Measurements from ENCODE around the gene ETFB.

ETFB gene

DNA sequence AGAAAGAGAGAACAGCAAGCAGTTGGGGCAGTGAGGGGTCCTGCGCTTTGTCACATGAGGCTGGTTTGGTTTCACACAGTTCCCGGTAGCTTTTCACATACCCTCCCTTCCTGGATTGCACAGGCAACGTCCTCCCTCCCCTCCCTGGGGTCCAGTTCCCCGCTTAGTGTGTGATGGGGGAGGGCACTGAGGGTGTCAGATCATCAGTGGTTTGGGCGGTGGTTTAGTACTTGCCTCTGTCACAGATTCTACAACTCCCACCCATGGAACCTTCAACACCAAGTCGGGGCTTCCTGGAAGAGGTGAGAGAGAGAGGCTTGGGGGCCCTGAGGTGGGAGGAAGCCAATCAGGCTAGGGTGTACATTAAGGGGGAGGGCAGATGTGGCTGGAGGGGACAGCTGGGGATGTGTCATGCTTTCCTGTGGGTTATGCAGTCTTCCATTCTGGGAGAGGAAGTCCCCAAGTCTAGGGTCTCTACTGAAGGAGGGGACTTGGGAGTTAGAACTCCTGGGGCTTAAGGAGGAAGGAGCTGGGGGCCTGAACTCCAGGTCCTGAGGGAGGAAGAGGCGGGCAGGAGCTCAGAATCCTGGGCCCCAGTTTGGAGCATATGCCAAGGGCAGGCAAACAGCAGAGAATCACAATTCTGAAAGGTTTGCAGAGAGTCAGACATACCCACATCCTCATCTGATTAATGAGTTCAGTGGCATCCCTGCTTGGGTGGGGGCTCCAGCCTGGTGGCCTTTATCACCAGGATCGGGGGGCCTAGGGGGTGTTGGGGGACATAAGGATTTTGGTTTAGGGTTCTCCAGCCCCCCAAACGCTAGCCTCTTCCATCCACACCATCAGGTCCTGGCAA is 6.7 kb upstream of the ETFB start, which contains the start of gene NKG7:
NKG7 (minus strand) TSS at position 6 of the 856 bp plus-strand sequence. CDS start 119 bp downstream, outside the sequence.
- Histone ChIP-seq H3K36me3 (ENCODE audit: control insufficient read depth, insufficient read depth, low read length) (no peaks in the 10 kb centered on the region), H3K4me1 (ENCODE audit: control insufficient read depth, insufficient read depth, low read length, poor library complexity, severe bottlenecking) (peaks cover 12% of the 10 kb centered on the region), H3K9me3 (ENCODE audit: control insufficient read depth, low read length) (no peaks in the 10 kb centered on the region), H3K4me3 (ENCODE audit: extremely low read depth, insufficient read depth, low read length, poor library complexity, severe bottlenecking) (no peak within 1 kb of the TSS), H3K27ac (ENCODE audit: low read depth, low read length, severe bottlenecking) (no peak within 1 kb of the TSS)
- 80 to 89% methylated on average over 1 of the region's 9 CpGs for WGBS, 2 experiments (ENCODE audit: insufficient coverage in 2 of 2)

DNA sequence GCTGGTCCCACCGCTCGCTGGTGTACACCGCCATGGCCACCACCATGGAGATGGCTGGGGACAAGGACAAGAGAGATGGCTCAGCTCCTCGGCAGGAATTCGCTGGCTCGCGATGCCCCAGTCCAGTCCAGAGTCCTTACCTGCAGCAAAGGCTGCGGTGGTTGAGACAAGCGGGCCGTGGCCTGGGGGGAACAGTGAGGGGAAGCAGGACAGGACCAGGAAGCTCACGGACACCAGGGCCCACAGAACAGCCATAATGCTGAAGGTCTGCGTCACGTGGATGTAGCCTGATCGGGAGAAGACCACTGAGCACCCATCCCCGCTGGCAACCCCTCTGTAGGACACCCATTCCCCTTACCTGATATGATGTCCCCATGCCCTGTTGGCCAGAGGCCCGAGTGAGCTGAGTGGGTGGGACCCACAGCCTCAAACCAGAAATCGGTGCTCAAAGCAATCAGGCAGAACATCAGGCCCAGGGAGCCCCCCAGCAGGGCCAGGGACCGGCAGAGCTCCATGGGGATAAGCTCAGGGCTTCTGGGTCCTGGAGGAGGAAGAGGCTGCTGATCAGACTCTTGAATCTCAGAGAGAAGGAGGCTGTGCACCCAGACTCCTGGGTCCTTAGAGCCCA is 5.9 kb upstream of the ETFB start:
- H3K9me3 ChIP-seq (ENCODE audit: control insufficient read depth, low read length) = no peaks in the 10 kb centered on the region
- 93 to 97% methylated on average over 15 to 17 of the region's 18 CpGs for WGBS, 2 experiments (ENCODE audit: insufficient coverage in 2 of 2)
- H3K27ac ChIP-seq (ENCODE audit: low read depth, low read length, severe bottlenecking) = no peak overlapping the region
- no peaks in the 10 kb centered on the region for H3K36me3 ChIP-seq (ENCODE audit: control insufficient read depth, insufficient read depth, low read length)
- peaks cover 12% of the 10 kb centered on the region for H3K4me1 ChIP-seq (ENCODE audit: control insufficient read depth, insufficient read depth, low read length, poor library complexity, severe bottlenecking)
- H3K4me3 ChIP-seq (ENCODE audit: extremely low read depth, insufficient read depth, low read length, poor library complexity, severe bottlenecking) = no peak overlapping the region

DNA sequence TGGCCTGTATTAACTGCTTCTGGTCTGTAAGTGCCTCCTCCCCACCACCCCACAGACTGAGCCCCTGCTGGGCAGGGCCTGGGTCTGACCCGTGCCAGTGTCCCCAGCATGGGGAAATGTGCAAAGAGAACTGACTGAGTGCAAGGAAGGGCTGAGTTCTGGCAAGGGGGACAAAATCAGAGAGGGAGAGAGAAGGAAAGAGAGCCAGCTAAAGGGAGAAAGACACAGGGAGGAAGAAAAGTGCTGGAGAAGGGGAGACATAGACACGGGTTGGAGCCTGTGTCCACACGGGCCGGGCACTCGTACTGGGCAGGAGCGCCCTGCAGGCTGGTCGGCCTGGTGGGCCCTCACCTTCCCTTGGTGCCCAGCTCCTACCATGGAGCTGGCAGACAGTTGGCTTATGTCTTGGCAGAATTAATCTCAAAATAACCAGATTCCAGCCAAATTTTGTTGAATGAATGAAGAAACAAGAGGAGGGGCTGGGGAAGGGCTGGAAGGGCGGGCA is 5.0 kb upstream of the ETFB start:
- Histone ChIP-seq H3K27ac (ENCODE audit: low read depth, low read length, severe bottlenecking) (no peak overlapping the region), H3K36me3 (ENCODE audit: control insufficient read depth, insufficient read depth, low read length) (no peaks in the 10 kb centered on the region), H3K4me1 (ENCODE audit: control insufficient read depth, insufficient read depth, low read length, poor library complexity, severe bottlenecking) (peaks cover 12% of the 10 kb centered on the region), H3K4me3 (ENCODE audit: extremely low read depth, insufficient read depth, low read length, poor library complexity, severe bottlenecking) (no peak overlapping the region), H3K9me3 (ENCODE audit: control insufficient read depth, low read length) (no peaks in the 10 kb centered on the region)
- WGBS, 2 experiments (ENCODE audit: insufficient coverage in 2 of 2) = 86 to 94% methylated on average over 6 to 7 of the region's 8 CpGs

DNA sequence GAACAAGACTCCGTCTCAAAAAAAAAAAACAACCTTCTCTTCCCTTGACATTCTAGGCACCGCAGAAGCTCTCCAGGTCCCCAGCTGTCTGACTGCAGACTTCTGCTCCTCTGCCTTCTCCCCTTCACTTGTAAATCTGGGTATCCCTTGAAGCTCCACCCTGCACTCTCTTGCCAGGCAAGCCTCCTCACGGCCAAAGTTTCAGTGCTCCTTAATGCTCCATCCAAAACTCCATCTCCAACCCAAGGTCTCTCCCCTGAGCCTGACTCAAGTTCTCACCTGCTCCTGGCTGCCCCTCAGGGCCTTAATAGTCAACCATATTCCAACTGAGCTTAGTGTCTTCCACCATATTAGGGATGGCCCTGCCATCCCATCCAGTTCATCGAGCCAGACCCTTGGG is 4.0 kb upstream of the ETFB start:
- Histone ChIP-seq H3K27ac (ENCODE audit: low read depth, low read length, severe bottlenecking) (no peak overlapping the region), H3K9me3 (ENCODE audit: control insufficient read depth, low read length) (no peaks in the 10 kb centered on the region), H3K4me1 (ENCODE audit: control insufficient read depth, insufficient read depth, low read length, poor library complexity, severe bottlenecking) (peaks cover 17% of the 10 kb centered on the region), H3K36me3 (ENCODE audit: control insufficient read depth, insufficient read depth, low read length) (no peaks in the 10 kb centered on the region), H3K4me3 (ENCODE audit: extremely low read depth, insufficient read depth, low read length, poor library complexity, severe bottlenecking) (no peak overlapping the region)
- 88 to 92% methylated on average over 4 of the region's 4 CpGs for WGBS, 2 experiments (ENCODE audit: insufficient coverage in 2 of 2)

DNA sequence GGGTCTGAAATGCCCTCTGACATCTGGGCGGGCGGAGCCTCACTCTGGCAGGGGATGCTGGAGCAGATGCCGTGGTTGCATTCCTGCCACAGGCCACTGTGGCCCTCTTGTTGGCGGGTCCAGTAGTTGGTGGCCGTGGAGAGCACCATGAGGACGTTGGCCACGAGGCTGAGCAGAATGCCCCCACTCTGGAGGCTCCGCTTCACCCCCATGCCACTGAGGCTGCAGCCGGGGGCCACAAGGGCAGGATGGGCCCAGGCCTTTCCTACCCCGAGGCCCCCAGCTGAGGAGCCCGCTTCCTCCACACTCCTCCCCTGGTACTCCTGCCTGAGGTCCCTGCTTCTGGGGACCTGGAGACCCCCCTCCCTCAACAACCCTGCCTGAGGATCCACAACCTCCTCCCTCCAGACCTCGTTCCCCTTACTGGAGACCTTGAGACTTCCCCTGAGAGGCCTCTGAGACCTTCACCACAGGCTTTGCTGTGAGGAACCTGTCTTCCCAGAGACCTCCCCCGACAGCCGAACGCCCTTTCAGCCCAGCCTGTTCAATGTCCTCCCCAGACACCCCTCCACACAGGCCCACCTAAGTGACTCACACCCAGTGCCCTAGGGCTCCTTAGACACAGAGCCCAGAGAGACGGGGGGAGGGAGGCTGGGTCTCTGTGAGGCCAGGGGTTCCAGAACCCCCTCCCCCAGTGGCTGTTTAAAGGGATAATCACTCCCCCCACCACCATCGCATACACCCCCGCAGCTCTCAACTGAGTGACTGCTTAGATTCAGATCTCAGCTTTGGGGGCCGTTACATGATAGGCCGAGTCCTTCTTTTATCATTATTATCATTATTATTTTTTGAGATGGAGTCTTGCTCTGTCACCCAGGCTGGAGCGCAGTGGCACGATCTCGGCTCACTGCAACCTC is 2.4 kb upstream of the ETFB start, which contains the start of gene CLDND2:
CLDND2 (minus strand) TSS at position 638 of the 917 bp plus-strand sequence; CDS start at position 212, 426 bp downstream.
- 47 to 59% methylated on average over 11 to 12 of the region's 23 CpGs for WGBS, 2 experiments (ENCODE audit: insufficient coverage in 2 of 2)
- peaks cover 27% of the 10 kb centered on the region for H3K4me1 ChIP-seq (ENCODE audit: control insufficient read depth, insufficient read depth, low read length, poor library complexity, severe bottlenecking)
- peak within 1 kb of the TSS; percentile 91 for H3K27ac ChIP-seq (ENCODE audit: low read depth, low read length, severe bottlenecking)

DNA sequence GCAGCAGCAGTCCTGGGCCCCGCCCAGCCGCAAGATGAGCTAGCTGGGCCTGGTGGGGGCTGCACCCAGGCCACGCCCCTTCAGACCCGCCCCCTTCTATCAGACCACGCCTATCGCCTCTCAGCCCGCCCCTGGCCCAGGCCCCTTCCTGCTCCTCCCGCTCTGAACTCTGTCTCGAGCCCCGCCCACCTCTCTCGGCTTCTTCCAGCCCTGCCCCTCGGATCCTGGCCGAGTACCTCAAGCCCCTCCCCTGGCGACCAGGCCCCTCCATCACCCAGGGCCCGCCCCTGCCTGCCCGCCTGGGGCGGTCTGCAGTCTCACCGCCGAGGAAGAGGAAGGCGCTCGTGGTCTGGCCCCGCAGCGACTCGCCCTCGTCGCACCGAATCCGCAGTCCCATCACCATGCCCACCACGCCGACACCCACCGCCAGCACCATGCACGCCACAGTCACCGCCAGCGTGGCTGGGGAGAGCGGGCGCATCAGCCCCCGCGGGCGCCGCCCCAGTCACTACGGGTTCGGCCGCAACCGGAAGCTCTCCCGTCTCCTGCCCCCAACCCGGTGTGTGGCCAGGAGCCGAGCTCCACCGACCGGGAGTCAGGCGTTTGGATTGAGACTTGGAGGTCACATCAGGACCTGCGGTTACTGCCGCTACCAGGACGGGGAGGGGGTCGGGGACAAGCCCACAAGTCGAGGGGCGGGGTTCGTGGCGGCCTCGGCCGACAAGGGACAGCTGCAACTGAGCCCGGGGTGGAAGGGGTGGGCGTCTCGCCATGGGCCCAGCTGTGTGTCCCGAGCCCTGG is 1.6 kb upstream of the ETFB start:
- peaks cover 33% of the 10 kb centered on the region for H3K4me1 ChIP-seq (ENCODE audit: control insufficient read depth, insufficient read depth, low read length, poor library complexity, severe bottlenecking)
- H3K36me3 ChIP-seq (ENCODE audit: control insufficient read depth, insufficient read depth, low read length) = no peaks in the 10 kb centered on the region
- peak overlapping the region; percentile 96 for H3K4me3 ChIP-seq (ENCODE audit: extremely low read depth, insufficient read depth, low read length, poor library complexity, severe bottlenecking)
- H3K9me3 ChIP-seq (ENCODE audit: control insufficient read depth, low read length) = no peaks in the 10 kb centered on the region
- H3K27ac ChIP-seq (ENCODE audit: low read depth, low read length, severe bottlenecking) = peak overlapping the region; percentile 97
- 0 to 1% methylated on average over 51 to 54 of the region's 64 CpGs for WGBS, 2 experiments (ENCODE audit: insufficient coverage in 2 of 2)

More for the DNA sequence above, 2.4 kb upstream of the ETFB start, which contains the start of gene CLDND2:
- Histone ChIP-seq H3K36me3 (ENCODE audit: control insufficient read depth, insufficient read depth, low read length) (no peaks in the 10 kb centered on the region), H3K4me3 (ENCODE audit: extremely low read depth, insufficient read depth, low read length, poor library complexity, severe bottlenecking) (peak within 1 kb of the TSS; percentile 96), H3K9me3 (ENCODE audit: control insufficient read depth, low read length) (no peaks in the 10 kb centered on the region)

DNA sequence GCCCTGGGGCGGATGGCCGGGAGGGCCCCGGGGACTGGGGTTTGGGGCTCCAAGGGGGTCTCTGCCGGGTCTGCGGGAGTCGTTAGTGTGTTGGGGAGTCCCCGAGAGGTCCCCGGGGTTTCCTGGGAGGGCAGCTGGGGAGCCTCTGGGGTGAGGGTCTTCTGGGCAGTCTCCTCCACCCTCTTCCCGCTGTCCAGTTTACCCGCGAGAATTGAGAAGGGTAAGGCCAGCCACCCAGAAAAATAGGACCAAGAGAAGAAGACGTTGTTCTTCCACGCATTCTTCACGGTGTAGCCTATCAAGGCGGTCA is 1.0 kb upstream of the ETFB start:
- Histone ChIP-seq H3K27ac (ENCODE audit: low read depth, low read length, severe bottlenecking) (peak overlapping the region; percentile 97), H3K36me3 (ENCODE audit: control insufficient read depth, insufficient read depth, low read length) (no peaks in the 10 kb centered on the region)

DNA sequence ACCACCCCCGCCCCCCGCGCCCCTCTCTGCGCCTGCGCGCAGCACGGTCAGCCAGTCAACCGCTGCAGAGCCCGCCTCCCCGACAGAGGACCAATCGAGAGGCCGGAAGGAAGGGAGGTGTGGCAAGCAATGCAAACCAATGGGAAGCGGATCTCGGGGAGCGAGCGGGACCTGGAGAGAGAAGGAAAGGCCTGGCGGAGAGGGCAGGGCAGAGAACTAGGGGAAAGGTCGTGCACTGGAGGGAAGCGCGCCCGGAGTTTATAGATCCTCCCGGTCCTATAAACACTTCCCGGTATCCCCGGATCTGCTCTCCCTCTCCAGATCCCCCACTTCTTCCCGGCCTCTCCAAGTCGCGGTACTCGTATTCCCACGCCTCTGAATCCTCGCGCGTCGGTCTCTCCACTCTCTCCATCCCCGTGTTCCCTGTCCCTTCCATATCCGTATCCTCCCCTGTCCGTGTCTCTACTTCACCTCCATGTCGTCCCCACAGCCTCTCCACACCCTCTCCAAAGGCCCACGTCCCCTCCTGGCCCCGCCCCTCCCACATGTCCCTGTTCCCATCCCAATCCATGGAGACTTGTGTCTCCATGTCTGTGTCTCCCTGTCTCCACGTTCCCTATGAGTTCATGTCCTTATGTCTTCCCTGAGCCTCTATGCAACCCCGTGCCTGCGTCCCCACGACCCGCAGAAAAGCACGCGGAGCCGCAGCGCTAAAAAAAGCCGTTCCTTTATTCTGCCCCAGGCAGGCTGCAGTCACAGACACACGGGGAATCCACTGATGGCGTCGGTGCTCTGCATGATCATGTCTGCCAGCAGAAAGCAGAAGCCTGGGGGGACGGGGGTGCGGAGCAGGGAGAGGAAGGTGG is 434 bp upstream of the ETFB start:
- Histone ChIP-seq H3K9me3 (ENCODE audit: control insufficient read depth, low read length) (no peaks in the 10 kb centered on the region), H3K4me1 (ENCODE audit: control insufficient read depth, insufficient read depth, low read length, poor library complexity, severe bottlenecking) (peaks cover 36% of the 10 kb centered on the region), H3K27ac (ENCODE audit: low read depth, low read length, severe bottlenecking) (peak overlapping the region; percentile 97), H3K4me3 (ENCODE audit: extremely low read depth, insufficient read depth, low read length, poor library complexity, severe bottlenecking) (peak overlapping the region; percentile 96), H3K36me3 (ENCODE audit: control insufficient read depth, insufficient read depth, low read length) (no peaks in the 10 kb centered on the region)
- 0 to 1% methylated on average over 44 to 45 of the region's 54 CpGs for WGBS, 2 experiments (ENCODE audit: insufficient coverage in 2 of 2)

More for the DNA sequence above, 1.0 kb upstream of the ETFB start:
- WGBS, 2 experiments (ENCODE audit: insufficient coverage in 2 of 2) = 0% methylated on average over 8 to 10 of the region's 15 CpGs
- H3K4me1 ChIP-seq (ENCODE audit: control insufficient read depth, insufficient read depth, low read length, poor library complexity, severe bottlenecking) = peaks cover 36% of the 10 kb centered on the region
- no peaks in the 10 kb centered on the region for H3K9me3 ChIP-seq (ENCODE audit: control insufficient read depth, low read length)
- H3K4me3 ChIP-seq (ENCODE audit: extremely low read depth, insufficient read depth, low read length, poor library complexity, severe bottlenecking) = peak overlapping the region; percentile 96

DNA sequence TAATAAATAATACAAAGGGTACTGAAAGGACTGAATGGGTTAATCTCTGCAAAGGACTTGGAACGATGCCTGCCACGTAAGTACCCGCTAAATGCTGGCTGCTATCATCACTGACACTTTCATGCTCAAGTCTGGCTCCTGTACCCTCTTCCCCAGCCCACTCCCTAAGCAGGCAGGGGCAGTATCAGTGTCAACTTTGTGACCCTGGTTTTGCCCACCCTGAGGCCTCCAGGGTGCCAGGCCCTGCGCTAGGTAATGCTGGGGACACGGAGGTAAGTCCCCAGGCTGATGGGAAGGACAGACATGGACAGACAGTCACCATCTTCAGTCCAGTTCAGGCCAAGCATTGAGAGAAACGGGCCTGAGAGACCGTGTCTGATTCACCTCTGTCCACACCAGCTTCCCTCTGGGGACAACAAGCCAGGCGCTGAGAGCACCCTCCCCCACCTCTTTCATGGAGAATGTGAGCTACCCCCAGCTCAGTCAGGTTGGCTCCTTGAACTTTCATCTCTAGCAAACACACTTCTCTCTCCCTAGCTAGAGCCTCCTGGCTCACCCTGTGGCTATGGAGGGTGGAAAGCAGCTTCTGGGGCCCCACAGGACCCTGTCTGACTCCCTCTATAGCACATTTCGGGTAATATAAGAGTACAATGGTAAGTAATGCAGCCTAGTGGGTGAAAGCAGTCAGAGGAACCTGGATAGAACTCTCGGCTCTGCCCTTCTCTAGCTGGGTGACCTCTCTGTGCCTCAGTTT is 800 bp downstream of the ETFB start:
- H3K9me3 ChIP-seq (ENCODE audit: control insufficient read depth, low read length) = no peaks in the 10 kb centered on the region
- peak overlapping the region; percentile 72 for H3K27ac ChIP-seq (ENCODE audit: low read depth, low read length, severe bottlenecking)
- peak overlapping the region; percentile 96 for H3K4me3 ChIP-seq (ENCODE audit: extremely low read depth, insufficient read depth, low read length, poor library complexity, severe bottlenecking)
- no peaks in the 10 kb centered on the region for H3K36me3 ChIP-seq (ENCODE audit: control insufficient read depth, insufficient read depth, low read length)
- 41 to 49% methylated on average over 6 to 9 of the region's 10 CpGs for WGBS, 2 experiments (ENCODE audit: insufficient coverage in 2 of 2)
- H3K4me1 ChIP-seq (ENCODE audit: control insufficient read depth, insufficient read depth, low read length, poor library complexity, severe bottlenecking) = peaks cover 36% of the 10 kb centered on the region
